Measurements from ENCODE around the gene CNFN. TPM values are rescaled to one million over a fixed set of nuclear protein-coding genes. Genes with fewer than 3 reads are reported as not detected.

The CNFN gene
- total RNA-seq, 1 donor from 2014 or later = 1.9 TPM

DNA sequence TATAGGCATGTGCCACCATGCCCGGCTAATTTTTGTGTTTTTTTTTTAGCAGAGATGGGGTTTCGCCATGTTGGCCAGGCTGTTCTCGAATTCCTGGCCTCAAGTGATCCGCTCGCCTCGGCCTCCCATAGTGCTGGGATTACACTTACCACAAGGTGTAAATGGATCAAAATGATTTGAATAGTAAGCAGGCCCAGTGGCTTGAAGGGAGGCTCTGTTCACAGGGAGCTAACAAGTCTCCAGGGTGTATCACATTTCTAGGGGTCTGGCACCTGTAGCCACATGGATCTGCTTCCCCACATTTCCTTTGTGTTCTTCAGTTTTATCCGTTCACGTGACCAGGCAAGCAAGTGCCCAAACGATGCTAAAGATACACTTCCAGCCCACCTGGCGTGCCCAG is 13.5 kb upstream of the CNFN start:
- peaks cover 16% of the 10 kb centered on the region for H3K4me1 Mint-ChIP-seq
- H3K27me3 Mint-ChIP-seq (ENCODE audit: low read depth) = no peaks in the 10 kb centered on the region
- TF ChIP-seq, protein P1, sequence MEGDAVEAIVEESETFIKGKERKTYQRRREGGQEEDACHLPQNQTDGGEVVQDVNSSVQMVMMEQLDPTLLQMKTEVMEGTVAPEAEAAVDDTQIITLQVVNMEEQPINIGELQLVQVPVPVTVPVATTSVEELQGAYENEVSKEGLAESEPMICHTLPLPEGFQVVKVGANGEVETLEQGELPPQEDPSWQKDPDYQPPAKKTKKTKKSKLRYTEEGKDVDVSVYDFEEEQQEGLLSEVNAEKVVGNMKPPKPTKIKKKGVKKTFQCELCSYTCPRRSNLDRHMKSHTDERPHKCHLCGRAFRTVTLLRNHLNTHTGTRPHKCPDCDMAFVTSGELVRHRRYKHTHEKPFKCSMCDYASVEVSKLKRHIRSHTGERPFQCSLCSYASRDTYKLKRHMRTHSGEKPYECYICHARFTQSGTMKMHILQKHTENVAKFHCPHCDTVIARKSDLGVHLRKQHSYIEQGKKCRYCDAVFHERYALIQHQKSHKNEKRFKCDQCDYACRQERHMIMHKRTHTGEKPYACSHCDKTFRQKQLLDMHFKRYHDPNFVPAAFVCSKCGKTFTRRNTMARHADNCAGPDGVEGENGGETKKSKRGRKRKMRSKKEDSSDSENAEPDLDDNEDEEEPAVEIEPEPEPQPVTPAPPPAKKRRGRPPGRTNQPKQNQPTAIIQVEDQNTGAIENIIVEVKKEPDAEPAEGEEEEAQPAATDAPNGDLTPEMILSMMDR (IDR thresholded peaks at IDR 0.05; ENCODE audit: unreplicated experiment) = no peak
- H3K36me3 Mint-ChIP-seq = peaks cover 4% of the 10 kb centered on the region
- no peaks in the 10 kb centered on the region for H3K9me3 Mint-ChIP-seq
- no peak for DNase-seq (ENCODE audit: low spot score in 2 of 2, unreplicated experiment in 2 of 2)
- peak overlapping the region; percentile 10 for H3K4me3 Mint-ChIP-seq
- no peak overlapping the region for H3K27ac Mint-ChIP-seq

DNA sequence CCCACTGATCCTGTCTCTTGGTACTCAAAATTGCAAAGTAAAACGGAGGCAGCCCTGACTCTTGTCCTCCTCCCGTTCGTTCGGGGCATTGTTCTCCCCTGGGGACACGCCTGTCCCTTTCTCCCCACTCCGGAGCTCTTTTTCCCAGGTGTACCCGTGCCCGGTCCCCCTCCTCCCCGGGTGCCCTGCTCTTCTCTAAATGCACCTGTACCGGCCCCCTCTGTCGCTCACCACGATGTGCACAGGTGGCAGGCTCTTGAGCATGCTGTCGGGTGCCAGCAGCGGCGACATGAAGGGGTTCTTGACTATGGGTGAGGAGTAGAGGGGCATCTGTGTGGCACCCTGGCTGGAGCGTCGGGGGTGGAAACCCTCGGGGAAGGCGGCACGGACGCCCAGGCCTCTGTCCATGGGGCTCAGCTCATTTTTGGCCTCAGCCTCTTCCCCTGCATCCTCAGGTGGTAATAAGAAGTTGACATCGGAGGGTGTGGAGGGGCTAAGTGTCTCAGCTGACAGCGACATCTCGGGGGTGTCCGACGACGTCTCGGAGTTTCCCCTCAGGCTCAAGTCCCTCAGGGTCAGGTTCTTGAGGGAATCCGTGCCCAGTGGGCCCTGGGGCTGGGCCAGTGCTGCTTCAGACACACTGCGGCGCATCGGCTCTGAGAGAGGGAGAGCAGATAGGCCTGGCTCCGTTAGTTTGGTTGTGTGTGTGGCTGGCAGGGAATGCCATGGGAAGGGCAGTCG is 12.4 kb upstream of the CNFN start:
- Mint-ChIP-seq H3K27me3 (ENCODE audit: low read depth) (no peaks in the 10 kb centered on the region), H3K9me3 (no peaks in the 10 kb centered on the region), H3K4me1 (peaks cover 21% of the 10 kb centered on the region), H3K4me3 (peak overlapping the region; percentile 82), H3K36me3 (no peaks in the 10 kb centered on the region), H3K27ac (no peak overlapping the region)
- DNase-seq (ENCODE audit: low spot score in 2 of 2, unreplicated experiment in 2 of 2) = no peak
- TF ChIP-seq, protein P1 (IDR thresholded peaks at IDR 0.05; ENCODE audit: unreplicated experiment) = no peak

DNA sequence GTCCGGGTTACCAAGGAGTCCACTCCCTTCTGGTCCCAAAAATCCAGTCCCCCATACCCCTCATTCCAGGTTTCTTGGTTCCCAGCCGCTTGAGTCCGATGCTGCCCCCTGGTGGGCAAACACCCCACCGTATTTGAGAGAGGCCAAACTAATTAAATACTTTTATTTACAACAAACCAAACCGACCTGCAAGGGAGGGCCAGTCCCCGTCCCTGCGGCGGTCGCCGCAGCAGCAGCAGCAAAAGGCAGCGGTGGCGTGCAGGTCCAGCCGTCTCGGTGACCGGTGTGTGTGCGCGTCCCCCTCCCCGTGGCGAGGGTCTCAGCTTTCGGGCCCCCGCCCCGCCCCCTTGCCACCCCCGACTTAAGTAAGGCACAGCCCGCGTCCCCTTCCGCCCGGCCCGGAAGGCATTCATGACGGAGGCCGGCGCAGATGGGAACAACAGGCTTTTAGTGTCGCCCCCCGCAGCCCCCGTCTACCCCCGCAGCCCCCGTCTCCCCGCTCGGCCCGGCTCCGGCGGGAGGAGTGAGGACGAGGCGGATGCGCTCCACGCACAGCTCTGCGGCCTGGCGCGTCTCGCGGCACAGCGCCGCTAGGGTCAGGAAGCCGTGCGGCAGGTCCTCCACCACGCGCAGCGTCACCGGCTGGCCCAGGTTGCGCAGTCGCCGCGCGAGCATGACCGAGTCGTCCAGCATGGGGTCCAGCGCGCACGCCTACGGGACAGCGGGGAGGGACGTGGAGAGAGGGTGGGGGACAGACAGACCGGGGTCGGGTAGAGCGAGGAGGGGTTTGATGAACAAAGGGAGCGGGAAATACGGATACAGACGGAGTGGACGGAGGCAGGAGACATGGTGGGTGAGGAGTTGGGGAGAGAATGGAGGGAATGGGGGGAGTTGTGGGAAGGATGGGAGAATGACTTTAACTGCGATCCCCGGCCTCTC is 11.5 kb upstream of the CNFN start:
- Mint-ChIP-seq H3K9me3 (no peaks in the 10 kb centered on the region), H3K27me3 (ENCODE audit: low read depth) (no peaks in the 10 kb centered on the region), H3K27ac (peak overlapping the region; percentile 71), H3K4me1 (peaks cover 27% of the 10 kb centered on the region), H3K4me3 (peak overlapping the region; percentile 82), H3K36me3 (no peaks in the 10 kb centered on the region)
- DNase-seq (ENCODE audit: low spot score in 2 of 2, unreplicated experiment in 2 of 2) = peak; percentile 64 to 93
- TF ChIP-seq, protein P1 (IDR thresholded peaks at IDR 0.05; ENCODE audit: unreplicated experiment) = peak; percentile 98

DNA sequence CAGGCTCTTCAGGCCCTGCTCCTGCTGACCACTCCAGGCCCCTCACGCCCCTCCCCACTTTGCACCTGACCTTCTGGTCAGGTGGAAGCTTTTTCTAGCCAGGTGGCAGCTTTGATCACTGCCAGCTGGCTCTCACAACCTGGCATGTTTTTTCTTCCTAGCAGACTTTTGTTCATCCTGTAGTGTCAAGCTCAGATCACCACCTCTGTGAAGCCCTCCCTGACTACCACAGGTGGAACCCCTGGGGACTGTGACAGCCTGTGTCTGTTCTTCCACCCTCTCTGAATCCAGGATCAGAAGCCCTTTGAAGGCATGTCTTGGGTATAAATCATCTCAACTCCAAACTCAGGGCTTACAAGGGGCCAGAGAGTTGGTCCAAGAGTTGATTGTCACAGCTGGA is 10.3 kb upstream of the CNFN start:
- Mint-ChIP-seq H3K27me3 (ENCODE audit: low read depth) (no peaks in the 10 kb centered on the region), H3K36me3 (no peaks in the 10 kb centered on the region), H3K9me3 (no peaks in the 10 kb centered on the region), H3K4me1 (peaks cover 35% of the 10 kb centered on the region), H3K27ac (no peak overlapping the region), H3K4me3 (peak overlapping the region; percentile 22)
- TF ChIP-seq, protein P1 (IDR thresholded peaks at IDR 0.05; ENCODE audit: unreplicated experiment) = no peak
- DNase-seq (ENCODE audit: low spot score in 2 of 2, unreplicated experiment in 2 of 2) = no peak

DNA sequence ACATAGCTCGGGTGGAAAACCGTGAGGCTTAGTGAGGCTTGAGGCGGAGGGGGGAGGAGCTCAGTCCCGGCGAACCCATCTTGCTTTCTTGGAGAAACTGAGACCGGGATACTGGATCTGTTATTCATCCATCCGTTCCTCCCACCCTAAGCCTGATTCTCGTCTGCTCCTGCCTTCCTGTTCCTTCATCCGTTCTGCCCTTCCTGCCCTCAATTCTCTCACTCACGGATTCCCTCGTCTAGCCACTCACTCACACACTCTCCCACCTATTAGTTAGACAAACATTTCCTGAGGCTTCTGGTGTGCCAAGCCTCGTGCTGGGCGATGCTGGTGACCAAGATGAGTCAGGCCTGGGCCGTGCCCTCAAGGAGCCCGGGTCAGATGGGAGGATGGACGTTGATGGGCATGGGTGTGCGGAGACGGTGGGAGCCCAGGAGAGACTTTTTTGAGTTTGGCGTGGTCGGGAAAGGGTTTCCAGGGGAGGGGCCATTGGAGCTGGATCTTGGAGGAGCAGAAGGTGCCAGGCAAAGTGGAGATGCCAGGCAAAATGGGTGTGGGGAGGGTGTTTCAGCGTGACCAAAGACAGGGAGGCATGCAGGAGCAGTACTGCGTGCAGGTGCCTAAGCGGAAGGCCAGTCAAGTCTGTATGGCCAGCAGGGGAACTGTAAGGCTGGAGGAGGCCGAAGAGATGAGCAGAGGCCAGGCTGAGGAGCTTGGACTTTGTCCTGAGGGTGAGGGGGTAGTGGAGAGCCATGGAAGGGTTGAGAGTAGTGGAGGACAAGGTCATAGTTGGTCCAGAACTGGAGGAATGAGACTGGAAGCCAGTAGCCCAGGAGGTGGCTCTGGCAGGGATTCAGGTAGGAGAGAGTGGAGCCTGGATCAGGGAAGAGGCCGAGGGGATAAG is 7.4 kb upstream of the CNFN start:
- peaks cover 33% of the 10 kb centered on the region for H3K4me1 Mint-ChIP-seq
- H3K4me3 Mint-ChIP-seq = peak overlapping the region; percentile 90
- H3K27ac Mint-ChIP-seq = peak overlapping the region; percentile 98
- no peak for DNase-seq (ENCODE audit: low spot score in 2 of 2, unreplicated experiment in 2 of 2)
- H3K36me3 Mint-ChIP-seq = no peaks in the 10 kb centered on the region
- H3K9me3 Mint-ChIP-seq = no peaks in the 10 kb centered on the region
- peaks cover 6% of the 10 kb centered on the region for H3K27me3 Mint-ChIP-seq (ENCODE audit: low read depth)
- TF ChIP-seq, protein P1 (IDR thresholded peaks at IDR 0.05; ENCODE audit: unreplicated experiment) = no peak
